Measurements from ENCODE around the gene CLSTN3.

Gene CLSTN3

GRCh38 chr12:7129872-7130691 is at the start of gene CLSTN3:
TSS of gene CLSTN3 (plus strand) at chr12:7130371. CDS start at chr12:7130649, 278 bp downstream.
- no peak for DNase-seq (ENCODE audit: low read depth)

GRCh38 chr12:7081037-7081436 is 49.1 kb upstream of the CLSTN3 start:
- DNase-seq (ENCODE audit: low read depth), result no peak

- no peak for DNase-seq (ENCODE audit: low read depth)
Observed at GRCh38 chr12:7083125-7083524, 47.0 kb upstream of the CLSTN3 start.

- DNase-seq (ENCODE audit: low read depth), result no peak
Observed at GRCh38 chr12:7089196-7089871, 40.8 kb upstream of the CLSTN3 start.

GRCh38 chr12:7090222-7090998 is 39.8 kb upstream of the CLSTN3 start:
- DNase-seq (ENCODE audit: low read depth), result no peak

- no peak for DNase-seq (ENCODE audit: low read depth)
Observed at GRCh38 chr12:7091171-7091570, 39.0 kb upstream of the CLSTN3 start.

- no peak for DNase-seq (ENCODE audit: low read depth)
Observed at GRCh38 chr12:7091660-7092228, 38.4 kb upstream of the CLSTN3 start.

GRCh38 chr12:7092229-7092985 is 37.8 kb upstream of the CLSTN3 start, which contains the start of gene C1R:
TSS of gene C1R (minus strand) at chr12:7092445. CDS start at chr12:7092388, 57 bp downstream.
- DNase-seq (ENCODE audit: low read depth), result peak; percentile 58

- DNase-seq (ENCODE audit: low read depth), result no peak
Observed at GRCh38 chr12:7092986-7093460, 37.1 kb upstream of the CLSTN3 start.

GRCh38 chr12:7093486-7093885 is 36.7 kb upstream of the CLSTN3 start:
- DNase-seq (ENCODE audit: low read depth), result no peak

- no peak for DNase-seq (ENCODE audit: low read depth)
Observed at GRCh38 chr12:7093892-7094291, 36.3 kb upstream of the CLSTN3 start.

- no peak for DNase-seq (ENCODE audit: low read depth)
Observed at GRCh38 chr12:7096006-7096932, 33.9 kb upstream of the CLSTN3 start.

- no peak for DNase-seq (ENCODE audit: low read depth)
Observed at GRCh38 chr12:7096979-7097378, 33.2 kb upstream of the CLSTN3 start.

GRCh38 chr12:7099290-7099996 is 30.7 kb upstream of the CLSTN3 start:
- no peak for DNase-seq (ENCODE audit: low read depth)

- DNase-seq (ENCODE audit: low read depth), result no peak
Observed at GRCh38 chr12:7100239-7100638, 29.9 kb upstream of the CLSTN3 start.

GRCh38 chr12:7101047-7101693 is 29.0 kb upstream of the CLSTN3 start:
- no peak for DNase-seq (ENCODE audit: low read depth)

- no peak for DNase-seq (ENCODE audit: low read depth)
Observed at GRCh38 chr12:7101694-7102131, 28.5 kb upstream of the CLSTN3 start.

- no peak for DNase-seq (ENCODE audit: low read depth)
Observed at GRCh38 chr12:7102582-7102981, 27.6 kb upstream of the CLSTN3 start.
